ENCODE data around the gene GPR12.

DNA sequence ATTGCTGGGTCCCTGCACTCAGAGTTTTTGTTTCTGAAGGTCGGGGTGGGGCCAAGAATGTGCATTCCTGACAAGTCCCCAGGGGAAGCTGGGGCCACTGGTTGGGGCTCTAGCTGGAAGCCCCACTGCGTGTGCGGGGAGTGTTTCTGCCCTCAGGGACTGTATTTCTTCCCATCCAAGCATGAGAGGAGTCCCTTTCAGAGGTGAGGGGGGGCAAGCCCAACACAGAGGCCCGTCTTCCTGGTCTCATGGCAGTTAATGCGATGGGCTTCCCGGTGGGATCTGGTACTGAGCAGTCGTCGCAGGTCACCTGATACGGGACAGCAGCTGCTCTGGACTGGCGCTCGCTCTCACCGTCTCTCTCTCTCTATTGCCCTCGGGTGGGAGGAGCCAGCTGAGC lies 50.4 kb downstream of the GPR12 start:
- TF ChIP-seq, protein P1, sequence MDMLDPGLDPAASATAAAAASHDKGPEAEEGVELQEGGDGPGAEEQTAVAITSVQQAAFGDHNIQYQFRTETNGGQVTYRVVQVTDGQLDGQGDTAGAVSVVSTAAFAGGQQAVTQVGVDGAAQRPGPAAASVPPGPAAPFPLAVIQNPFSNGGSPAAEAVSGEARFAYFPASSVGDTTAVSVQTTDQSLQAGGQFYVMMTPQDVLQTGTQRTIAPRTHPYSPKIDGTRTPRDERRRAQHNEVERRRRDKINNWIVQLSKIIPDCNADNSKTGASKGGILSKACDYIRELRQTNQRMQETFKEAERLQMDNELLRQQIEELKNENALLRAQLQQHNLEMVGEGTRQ (IDR thresholded peaks at IDR 0.05; ENCODE audit: borderline replicate concordance, low read depth, low read length), result no peak
- TF ChIP-seq, protein P2, sequence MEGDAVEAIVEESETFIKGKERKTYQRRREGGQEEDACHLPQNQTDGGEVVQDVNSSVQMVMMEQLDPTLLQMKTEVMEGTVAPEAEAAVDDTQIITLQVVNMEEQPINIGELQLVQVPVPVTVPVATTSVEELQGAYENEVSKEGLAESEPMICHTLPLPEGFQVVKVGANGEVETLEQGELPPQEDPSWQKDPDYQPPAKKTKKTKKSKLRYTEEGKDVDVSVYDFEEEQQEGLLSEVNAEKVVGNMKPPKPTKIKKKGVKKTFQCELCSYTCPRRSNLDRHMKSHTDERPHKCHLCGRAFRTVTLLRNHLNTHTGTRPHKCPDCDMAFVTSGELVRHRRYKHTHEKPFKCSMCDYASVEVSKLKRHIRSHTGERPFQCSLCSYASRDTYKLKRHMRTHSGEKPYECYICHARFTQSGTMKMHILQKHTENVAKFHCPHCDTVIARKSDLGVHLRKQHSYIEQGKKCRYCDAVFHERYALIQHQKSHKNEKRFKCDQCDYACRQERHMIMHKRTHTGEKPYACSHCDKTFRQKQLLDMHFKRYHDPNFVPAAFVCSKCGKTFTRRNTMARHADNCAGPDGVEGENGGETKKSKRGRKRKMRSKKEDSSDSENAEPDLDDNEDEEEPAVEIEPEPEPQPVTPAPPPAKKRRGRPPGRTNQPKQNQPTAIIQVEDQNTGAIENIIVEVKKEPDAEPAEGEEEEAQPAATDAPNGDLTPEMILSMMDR (IDR thresholded peaks at IDR 0.05 in 2 of 3, conservative IDR thresholded peaks at IDR 0.05 in 1 of 3; ENCODE audit: control insufficient read depth in 2 of 3, extremely low read depth in 1 of 3, insufficient read depth in 1 of 3, low read depth in 3 of 3, low read length in 3 of 3), result no peak
- TF ChIP-seq TBL1XR1 (IDR thresholded peaks at IDR 0.05; ENCODE audit: low read depth, low read length), result no peak

All from GM12878 (cell line).